ENCODE results near the gene RELN. TPM values are rescaled to one million over a fixed set of nuclear protein-coding genes. Genes with fewer than 3 reads are reported as not detected.

RELN gene
- total RNA-seq, 2 donors from 2014 or later, result not detected

DNA sequence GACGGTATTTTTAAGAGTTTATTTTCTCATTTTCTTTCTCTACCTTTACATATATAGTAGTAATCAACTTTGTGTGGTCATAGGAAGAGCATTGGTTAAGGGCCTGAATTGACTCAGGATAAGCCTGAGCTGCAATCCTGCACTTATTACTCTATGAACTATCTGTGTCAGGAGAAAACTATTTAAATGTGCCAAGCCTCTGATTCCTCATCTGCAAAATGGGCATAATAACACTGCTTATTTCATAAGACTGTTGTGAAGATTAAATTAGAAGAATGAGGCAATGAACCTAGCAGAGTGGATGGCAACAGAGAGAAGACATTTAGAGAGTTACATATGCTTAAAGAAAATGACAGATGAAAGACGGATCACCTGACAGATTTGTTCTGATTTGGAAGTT, 175.5 kb downstream of the RELN start:
- no peak overlapping the region for H3K4me3 Mint-ChIP-seq
- H3K27me3 Mint-ChIP-seq, result peaks cover 5% of the 10 kb centered on the region
- no peak overlapping the region for H3K27ac Mint-ChIP-seq
- no peak for DNase-seq
- no peaks in the 10 kb centered on the region for H3K9me3 ChIP-seq (ENCODE audit: control insufficient read depth, low read length, poor library complexity, severe bottlenecking)
- H3K36me3 Mint-ChIP-seq (ENCODE audit: low read depth), result peaks cover 2% of the 10 kb centered on the region
- peaks cover 13% of the 10 kb centered on the region for H3K4me1 Mint-ChIP-seq
- ATAC-seq, result no peak

DNA sequence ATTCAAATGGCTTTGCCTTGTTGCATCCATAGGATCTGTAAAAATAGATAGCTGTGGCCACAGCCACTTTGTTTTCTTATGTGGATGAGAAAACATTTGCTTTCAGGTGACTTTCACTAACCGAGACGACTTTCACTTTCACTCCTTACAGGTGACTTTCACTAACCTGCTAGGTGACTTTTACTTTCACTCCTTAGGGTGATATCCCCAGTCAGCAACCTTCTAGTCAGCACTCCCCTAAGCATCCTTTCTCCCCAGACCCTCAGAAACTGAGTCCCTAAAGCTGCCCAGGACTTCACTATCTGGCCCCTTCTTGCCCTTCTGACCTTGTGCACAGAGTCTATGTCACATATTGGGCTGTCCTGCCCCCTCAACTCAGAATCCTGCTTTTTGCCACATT, 177.5 kb downstream of the RELN start:
- H3K9me3 ChIP-seq (ENCODE audit: control insufficient read depth, low read length, poor library complexity, severe bottlenecking), result no peaks in the 10 kb centered on the region
- Mint-ChIP-seq H3K4me3 (peak overlapping the region; percentile 62), H3K4me1 (peaks cover 13% of the 10 kb centered on the region), H3K27me3 (peaks cover 1% of the 10 kb centered on the region), H3K27ac (peak overlapping the region; percentile 5), H3K36me3 (ENCODE audit: low read depth) (peaks cover under 1% of the 10 kb centered on the region)
- ATAC-seq, result peak; percentile 44
- DNase-seq, result no peak

- Mint-ChIP-seq H3K36me3 (ENCODE audit: low read depth) (no peaks in the 10 kb centered on the region), H3K27ac (peak overlapping the region; percentile 5), H3K4me1 (peaks cover 13% of the 10 kb centered on the region), H3K27me3 (no peaks in the 10 kb centered on the region), H3K4me3 (no peak overlapping the region)
- ATAC-seq, result no peak
- no peaks in the 10 kb centered on the region for H3K9me3 ChIP-seq (ENCODE audit: control insufficient read depth, low read length, poor library complexity, severe bottlenecking)
- no peak for DNase-seq
These were observed 178.2 kb downstream of the RELN start for GRCh38 chr7:103811290-103811689.

DNA sequence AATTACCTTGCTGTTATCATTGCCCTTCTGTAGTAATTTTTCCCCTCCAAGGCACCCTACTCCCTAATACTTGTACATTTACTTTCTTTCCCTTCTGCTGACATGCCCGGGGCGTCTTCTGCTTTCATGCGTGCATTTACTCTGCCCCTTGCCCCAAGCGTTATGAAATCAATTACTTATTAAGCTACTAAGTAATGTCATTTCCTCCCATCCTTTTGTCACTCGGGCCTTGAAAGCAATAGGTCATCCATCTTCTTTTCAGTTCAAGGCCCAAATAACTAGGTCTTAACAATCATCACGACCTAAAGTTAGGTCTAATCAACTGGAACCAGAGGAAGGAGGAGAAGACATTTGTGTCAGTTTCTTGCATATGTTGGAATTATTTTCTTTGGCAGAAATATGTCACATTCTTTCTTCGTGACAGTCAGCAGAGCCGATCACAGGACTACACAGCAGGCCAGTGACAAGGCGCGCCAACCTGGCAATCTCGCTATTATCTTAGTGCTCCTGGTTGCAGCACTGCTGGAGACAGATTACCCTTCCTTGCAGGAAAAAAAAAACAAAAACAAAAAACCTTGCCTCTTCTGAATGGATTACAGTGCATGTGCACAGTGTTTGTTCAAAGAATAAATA, 179.2 kb downstream of the RELN start:
- Mint-ChIP-seq H3K4me1 (peaks cover 13% of the 10 kb centered on the region), H3K4me3 (no peak overlapping the region), H3K27ac (no peak overlapping the region), H3K36me3 (ENCODE audit: low read depth) (no peaks in the 10 kb centered on the region), H3K27me3 (no peaks in the 10 kb centered on the region)
- ATAC-seq, result no peak
- no peak for DNase-seq
- H3K9me3 ChIP-seq (ENCODE audit: control insufficient read depth, low read length, poor library complexity, severe bottlenecking), result no peaks in the 10 kb centered on the region

GRCh38 chr7:103809229-103809994, 180.0 kb downstream of the RELN start:
- DNase-seq (no peak), ATAC-seq (no peak)
- H3K9me3 ChIP-seq (ENCODE audit: control insufficient read depth, low read length, poor library complexity, severe bottlenecking), result no peaks in the 10 kb centered on the region
- H3K4me1 Mint-ChIP-seq, result peaks cover 13% of the 10 kb centered on the region
- no peaks in the 10 kb centered on the region for H3K27me3 Mint-ChIP-seq
- H3K4me3 Mint-ChIP-seq, result no peak overlapping the region
- H3K36me3 Mint-ChIP-seq (ENCODE audit: low read depth), result no peaks in the 10 kb centered on the region
- no peak overlapping the region for H3K27ac Mint-ChIP-seq

DNA sequence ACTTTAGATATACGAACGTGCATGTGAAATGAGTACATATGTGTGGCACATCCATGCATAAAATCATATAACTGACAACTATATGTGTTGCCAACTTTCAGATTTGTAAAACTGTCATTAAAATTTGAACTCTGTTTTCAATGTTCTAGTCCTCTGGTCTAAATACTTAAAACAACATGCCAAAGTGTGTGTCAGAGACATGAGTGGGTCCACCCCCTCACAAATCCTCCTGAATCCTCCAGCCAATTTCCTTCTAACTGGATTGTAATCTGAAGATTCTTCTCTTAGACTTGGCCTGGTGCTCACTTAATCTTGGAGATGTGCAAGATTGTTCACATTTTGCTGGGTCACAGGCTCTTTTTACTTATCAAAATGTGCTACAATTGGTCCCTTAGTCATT, 184.1 kb downstream of the RELN start:
- Mint-ChIP-seq H3K4me3 (no peak overlapping the region), H3K36me3 (ENCODE audit: low read depth) (no peaks in the 10 kb centered on the region), H3K27me3 (no peaks in the 10 kb centered on the region), H3K4me1 (no peaks in the 10 kb centered on the region), H3K27ac (no peak overlapping the region)
- no peak for ATAC-seq
- no peaks in the 10 kb centered on the region for H3K9me3 ChIP-seq (ENCODE audit: control insufficient read depth, low read length, poor library complexity, severe bottlenecking)
- DNase-seq, result no peak

DNA sequence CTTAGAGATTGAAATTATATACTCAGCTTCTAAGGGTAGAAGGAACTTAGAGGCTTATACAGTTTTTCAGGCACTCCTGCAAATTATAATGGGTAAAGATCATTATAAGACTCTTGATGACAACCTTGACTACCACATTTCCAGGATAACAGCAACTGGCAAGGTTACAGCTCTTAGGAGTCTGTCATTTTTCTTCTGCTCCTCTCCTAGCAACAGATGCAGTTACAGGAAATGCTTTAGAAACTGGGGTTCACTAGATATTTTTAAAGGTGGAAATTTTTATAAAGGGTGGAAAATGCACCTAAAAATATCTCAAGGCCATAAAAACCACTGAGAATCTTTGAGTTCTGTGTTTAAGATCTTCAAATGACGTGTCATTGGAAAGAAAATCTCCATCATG, 185.8 kb downstream of the RELN start:
- no peak for DNase-seq
- H3K27me3 Mint-ChIP-seq, result no peaks in the 10 kb centered on the region
- H3K36me3 Mint-ChIP-seq (ENCODE audit: low read depth), result no peaks in the 10 kb centered on the region
- no peaks in the 10 kb centered on the region for H3K9me3 ChIP-seq (ENCODE audit: control insufficient read depth, low read length, poor library complexity, severe bottlenecking)
- no peak overlapping the region for H3K4me3 Mint-ChIP-seq
- H3K27ac Mint-ChIP-seq, result no peak overlapping the region
- no peak for ATAC-seq
- H3K4me1 Mint-ChIP-seq, result no peaks in the 10 kb centered on the region

- H3K9me3 ChIP-seq (ENCODE audit: control insufficient read depth, low read length, poor library complexity, severe bottlenecking), result no peaks in the 10 kb centered on the region
- ATAC-seq (no peak), DNase-seq (no peak)
- Mint-ChIP-seq H3K4me1 (no peaks in the 10 kb centered on the region), H3K27me3 (no peaks in the 10 kb centered on the region), H3K4me3 (no peak overlapping the region), H3K36me3 (ENCODE audit: low read depth) (no peaks in the 10 kb centered on the region), H3K27ac (no peak overlapping the region)
These were observed 190.2 kb downstream of the RELN start for GRCh38 chr7:103799298-103799697.

- Mint-ChIP-seq H3K27me3 (no peaks in the 10 kb centered on the region), H3K36me3 (ENCODE audit: low read depth) (no peaks in the 10 kb centered on the region), H3K4me3 (no peak overlapping the region), H3K4me1 (no peaks in the 10 kb centered on the region), H3K27ac (no peak overlapping the region)
- no peak for ATAC-seq
- DNase-seq, result no peak
- no peaks in the 10 kb centered on the region for H3K9me3 ChIP-seq (ENCODE audit: control insufficient read depth, low read length, poor library complexity, severe bottlenecking)
These were observed 191.7 kb downstream of the RELN start for GRCh38 chr7:103797647-103798307.

DNA sequence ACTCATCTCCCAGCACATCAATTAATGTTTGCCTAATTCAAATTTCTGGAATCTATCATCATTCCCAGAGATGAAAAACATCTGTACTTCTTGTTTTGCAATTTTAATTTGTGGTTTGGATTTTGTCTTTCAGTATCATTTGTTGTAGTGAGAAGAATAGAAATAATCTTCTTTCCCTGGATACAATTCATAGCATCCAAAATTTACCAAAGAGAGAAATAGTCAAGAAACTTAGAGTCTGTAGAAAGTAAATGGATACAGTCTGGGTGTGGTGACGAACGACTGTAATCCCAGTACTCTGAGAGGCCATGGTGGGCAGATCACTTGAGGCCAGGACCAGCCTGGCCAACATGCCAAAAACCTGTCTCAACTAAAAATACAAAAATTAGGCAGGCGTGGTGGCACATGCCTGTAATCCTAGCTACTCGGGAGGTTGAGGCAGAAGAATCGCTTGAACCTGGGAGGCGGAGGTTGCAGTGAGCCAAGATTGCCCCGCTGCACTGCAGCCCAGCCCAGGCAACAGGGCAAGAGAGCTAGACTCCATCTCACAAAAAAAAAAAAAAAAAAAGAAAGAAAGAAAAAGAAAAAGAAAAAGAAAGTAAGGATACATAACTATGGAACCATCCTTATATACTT, 193.0 kb downstream of the RELN start:
- Mint-ChIP-seq H3K4me3 (no peak overlapping the region), H3K27ac (no peak overlapping the region), H3K36me3 (ENCODE audit: low read depth) (no peaks in the 10 kb centered on the region), H3K27me3 (no peaks in the 10 kb centered on the region), H3K4me1 (no peaks in the 10 kb centered on the region)
- DNase-seq, result no peak
- ATAC-seq, result no peak
- no peaks in the 10 kb centered on the region for H3K9me3 ChIP-seq (ENCODE audit: control insufficient read depth, low read length, poor library complexity, severe bottlenecking)

GRCh38 chr7:103795787-103796186, 193.7 kb downstream of the RELN start:
- no peaks in the 10 kb centered on the region for H3K9me3 ChIP-seq (ENCODE audit: control insufficient read depth, low read length, poor library complexity, severe bottlenecking)
- Mint-ChIP-seq H3K27me3 (no peaks in the 10 kb centered on the region), H3K4me1 (no peaks in the 10 kb centered on the region), H3K36me3 (ENCODE audit: low read depth) (no peaks in the 10 kb centered on the region), H3K4me3 (no peak overlapping the region), H3K27ac (no peak overlapping the region)
- ATAC-seq (no peak), DNase-seq (no peak)

- Mint-ChIP-seq H3K27me3 (no peaks in the 10 kb centered on the region), H3K36me3 (ENCODE audit: low read depth) (no peaks in the 10 kb centered on the region), H3K27ac (no peak overlapping the region), H3K4me1 (no peaks in the 10 kb centered on the region), H3K4me3 (no peak overlapping the region)
- no peaks in the 10 kb centered on the region for H3K9me3 ChIP-seq (ENCODE audit: control insufficient read depth, low read length, poor library complexity, severe bottlenecking)
- DNase-seq (no peak), ATAC-seq (no peak)
These were observed 194.4 kb downstream of the RELN start for GRCh38 chr7:103795107-103795506.

DNA sequence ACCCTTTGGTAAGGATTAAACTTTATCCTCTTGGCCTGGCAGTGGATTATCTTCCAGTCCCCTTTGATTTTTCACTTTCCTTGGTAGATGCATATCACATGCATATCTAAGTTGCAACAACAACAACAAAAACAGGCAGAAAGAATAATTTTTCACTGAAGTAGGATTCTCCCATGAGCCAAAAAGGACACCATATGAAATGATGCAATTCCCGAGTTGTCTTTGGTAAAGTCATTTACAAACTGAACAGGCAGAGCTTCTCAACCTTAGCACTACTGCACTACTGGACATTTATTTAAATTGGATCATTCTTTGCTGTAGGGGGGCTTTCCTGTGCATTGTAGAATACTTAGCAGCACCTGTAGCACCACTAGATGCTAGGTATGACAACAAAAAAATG, 195.0 kb downstream of the RELN start:
- H3K4me1 Mint-ChIP-seq, result no peaks in the 10 kb centered on the region
- no peaks in the 10 kb centered on the region for H3K27me3 Mint-ChIP-seq

More for the DNA sequence above, 195.0 kb downstream of the RELN start:
- Mint-ChIP-seq H3K36me3 (ENCODE audit: low read depth) (no peaks in the 10 kb centered on the region), H3K4me3 (no peak overlapping the region), H3K27ac (no peak overlapping the region)
- ATAC-seq (no peak), DNase-seq (no peak)
- no peaks in the 10 kb centered on the region for H3K9me3 ChIP-seq (ENCODE audit: control insufficient read depth, low read length, poor library complexity, severe bottlenecking)

All from T-helper 17 cell (primary cell).